IPS-18a (cell line): ENCODE results near the gene ICE2.

Experiments
- H3K27ac ChIP-seq: one replicate; pipeline ENCODE4 v1.5.1; 2013; ENCODE audit warnings: low read length
- H3K27me3 ChIP-seq: one replicate; pipeline ENCODE4 v1.6.1; 2013; ENCODE audit warnings: mild to moderate bottlenecking, low read length; ENCODE audit not compliant: control insufficient read depth, insufficient read depth
- H3K36me3 ChIP-seq: one replicate; pipeline ENCODE4 v1.6.1; 2013; ENCODE audit warnings: low read depth, low read length; ENCODE audit not compliant: control insufficient read depth
- H3K4me1 ChIP-seq: one replicate; pipeline ENCODE4 v1.6.1; 2013; ENCODE audit warnings: low read depth, low read length; ENCODE audit not compliant: control insufficient read depth
- H3K4me3 ChIP-seq: one replicate; pipeline ENCODE4 v1.5.1; 2013; ENCODE audit warnings: low read length
- H3K9ac ChIP-seq: one replicate; pipeline ENCODE4 v1.6.1; 2013; ENCODE audit warnings: mild to moderate bottlenecking, low read length, moderate library complexity
- H3K9me3 ChIP-seq: one replicate; pipeline ENCODE4 v1.6.1; 2013; ENCODE audit warnings: low read depth, low read length; ENCODE audit not compliant: control insufficient read depth

Gene ICE2

DNA sequence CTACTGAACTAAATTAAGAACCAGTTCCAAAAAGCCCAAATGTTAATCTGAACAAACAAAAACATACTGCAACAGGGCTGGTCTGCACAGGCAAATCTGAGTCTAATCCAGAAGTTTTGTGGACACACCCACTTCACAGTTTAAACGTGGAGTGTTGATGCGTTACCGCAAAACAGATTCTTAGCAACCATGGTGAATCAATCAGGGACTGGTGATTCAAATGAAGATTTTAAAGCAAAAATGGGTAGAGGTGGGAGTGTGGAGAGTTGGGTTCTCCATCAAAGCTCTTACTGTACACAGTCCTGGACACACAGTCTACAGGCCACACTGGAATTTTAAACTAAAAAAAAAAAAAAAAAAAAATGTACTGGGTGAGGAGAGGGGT is 86.3 kb downstream of the ICE2 start:
- peaks cover 19% of the 10 kb centered on the region for H3K27me3 ChIP-seq
- no peak overlapping the region for H3K4me3 ChIP-seq
- H3K27ac ChIP-seq: no peak overlapping the region
- no peaks in the 10 kb centered on the region for H3K36me3 ChIP-seq
- H3K9me3 ChIP-seq: no peaks in the 10 kb centered on the region
- peaks cover 42% of the 10 kb centered on the region for H3K4me1 ChIP-seq
- H3K9ac ChIP-seq: peak overlapping the region; percentile 18

GRCh38 chr15:60391722-60392315 is 87.1 kb downstream of the ICE2 start:
- Histone ChIP-seq H3K4me3 (no peak overlapping the region), H3K36me3 (no peaks in the 10 kb centered on the region), H3K27ac (no peak overlapping the region)

GRCh38 chr15:60390871-60391501 is 88.0 kb downstream of the ICE2 start:
- no peaks in the 10 kb centered on the region for H3K36me3 ChIP-seq
- no peaks in the 10 kb centered on the region for H3K9me3 ChIP-seq
- no peak overlapping the region for H3K4me3 ChIP-seq
- peaks cover 5% of the 10 kb centered on the region for H3K27me3 ChIP-seq
- no peak overlapping the region for H3K9ac ChIP-seq
- H3K4me1 ChIP-seq: peaks cover 34% of the 10 kb centered on the region
- no peak overlapping the region for H3K27ac ChIP-seq

More at GRCh38 chr15:60391722-60392315, 87.1 kb downstream of the ICE2 start:
- Histone ChIP-seq H3K9me3 (no peaks in the 10 kb centered on the region), H3K4me1 (peaks cover 42% of the 10 kb centered on the region), H3K27me3 (peaks cover 13% of the 10 kb centered on the region), H3K9ac (no peak overlapping the region)

DNA sequence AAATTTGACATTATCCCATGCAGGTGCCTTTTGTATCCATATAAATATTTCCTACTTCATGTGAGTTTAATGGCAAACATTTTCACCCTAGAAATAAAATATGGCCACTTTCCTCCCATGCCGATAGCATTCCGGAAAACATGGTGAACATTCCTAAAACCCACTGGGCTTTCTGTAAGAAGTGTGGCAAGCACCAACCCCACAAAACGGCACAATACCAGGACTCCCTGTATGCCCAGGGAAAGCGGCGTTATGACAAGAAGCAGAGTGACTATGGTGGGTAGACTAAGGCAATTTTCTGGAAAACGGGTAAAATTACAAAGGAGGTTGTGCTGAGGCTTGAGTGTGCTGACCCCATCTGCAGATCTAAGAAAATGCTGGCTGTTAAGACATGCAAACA is 88.7 kb downstream of the ICE2 start:
- Histone ChIP-seq H3K27ac (no peak overlapping the region), H3K36me3 (no peaks in the 10 kb centered on the region), H3K4me1 (peaks cover 28% of the 10 kb centered on the region), H3K4me3 (no peak overlapping the region), H3K27me3 (no peaks in the 10 kb centered on the region), H3K9ac (no peak overlapping the region), H3K9me3 (no peaks in the 10 kb centered on the region)

DNA sequence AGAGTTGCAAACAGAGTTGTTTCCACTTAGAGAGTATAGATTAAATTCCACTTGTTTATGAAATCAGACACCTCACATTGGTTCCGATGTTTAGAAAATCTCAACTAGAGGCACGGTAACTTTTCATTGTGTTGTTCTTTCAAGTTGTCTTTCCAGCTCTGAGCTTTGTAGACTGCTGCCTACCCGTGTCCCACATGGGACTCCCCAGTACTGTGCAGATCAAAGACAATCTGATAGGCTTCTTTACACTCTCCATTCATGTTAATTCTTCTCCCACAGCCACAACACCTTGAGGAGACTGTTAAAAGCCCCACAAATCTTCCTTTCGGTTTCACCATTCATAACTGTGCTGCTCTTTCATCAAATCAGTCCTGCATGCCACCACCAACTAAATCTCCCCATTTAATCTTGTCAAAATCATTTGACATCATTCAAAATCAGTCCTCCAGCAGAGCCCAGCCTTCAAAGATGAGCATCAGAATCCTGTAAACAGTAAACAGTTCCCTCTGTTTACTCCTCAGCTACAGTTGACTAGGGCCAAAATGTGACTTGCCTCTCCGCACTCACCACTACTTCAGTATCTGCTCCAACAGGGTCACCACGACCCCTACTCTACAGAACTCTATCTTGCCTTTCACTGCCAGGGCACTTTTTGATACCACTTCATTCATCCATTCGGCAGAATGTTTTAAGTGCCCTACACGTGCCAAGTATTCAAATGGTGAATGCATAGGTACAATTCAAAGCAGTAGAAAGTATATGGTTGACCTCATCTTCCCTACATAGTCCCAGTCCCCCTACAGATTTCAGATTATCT is 89.5 kb downstream of the ICE2 start:
- no peak overlapping the region for H3K4me3 ChIP-seq
- no peak overlapping the region for H3K9ac ChIP-seq
- H3K27me3 ChIP-seq: no peaks in the 10 kb centered on the region
- peaks cover 27% of the 10 kb centered on the region for H3K4me1 ChIP-seq
- H3K9me3 ChIP-seq: no peaks in the 10 kb centered on the region
- H3K27ac ChIP-seq: no peak overlapping the region
- no peaks in the 10 kb centered on the region for H3K36me3 ChIP-seq

DNA sequence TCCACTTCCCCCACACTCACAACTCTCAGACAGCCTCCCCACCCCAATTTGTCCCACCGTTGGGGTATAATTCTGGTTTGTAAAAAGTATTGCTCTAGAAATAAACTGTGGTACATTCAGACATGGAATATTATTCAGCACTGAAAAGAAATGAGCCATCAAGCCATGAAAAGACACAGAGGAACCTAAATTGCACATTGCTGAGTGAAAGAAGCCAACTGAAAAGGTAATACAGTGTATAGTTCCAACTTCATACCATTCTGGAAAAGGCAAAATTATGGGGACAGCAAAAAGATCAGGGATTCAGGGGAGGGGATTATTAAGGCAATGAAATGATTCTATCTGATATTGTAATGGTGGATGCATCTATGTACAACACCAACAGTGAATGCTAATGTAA is 91.6 kb downstream of the ICE2 start:
- Histone ChIP-seq H3K4me1 (peaks cover 24% of the 10 kb centered on the region), H3K27ac (no peak overlapping the region), H3K9me3 (no peaks in the 10 kb centered on the region), H3K36me3 (no peaks in the 10 kb centered on the region), H3K9ac (no peak overlapping the region), H3K4me3 (no peak overlapping the region), H3K27me3 (no peaks in the 10 kb centered on the region)

GRCh38 chr15:60386615-60387014 is 92.3 kb downstream of the ICE2 start:
- Histone ChIP-seq H3K36me3 (no peaks in the 10 kb centered on the region), H3K4me1 (peaks cover 18% of the 10 kb centered on the region), H3K4me3 (no peak overlapping the region)

GRCh38 chr15:60385620-60386552 is 93.1 kb downstream of the ICE2 start:
- no peak overlapping the region for H3K9ac ChIP-seq
- peaks cover 12% of the 10 kb centered on the region for H3K4me1 ChIP-seq
- no peaks in the 10 kb centered on the region for H3K9me3 ChIP-seq
- H3K36me3 ChIP-seq: no peaks in the 10 kb centered on the region
- no peak overlapping the region for H3K27ac ChIP-seq
- no peak overlapping the region for H3K4me3 ChIP-seq
- H3K27me3 ChIP-seq: no peaks in the 10 kb centered on the region

More at GRCh38 chr15:60386615-60387014, 92.3 kb downstream of the ICE2 start:
- Histone ChIP-seq H3K27ac (no peak overlapping the region), H3K9me3 (no peaks in the 10 kb centered on the region), H3K27me3 (no peaks in the 10 kb centered on the region), H3K9ac (no peak overlapping the region)

- H3K27ac ChIP-seq: no peak overlapping the region
Observed at GRCh38 chr15:60384526-60385126, 94.3 kb downstream of the ICE2 start.

DNA sequence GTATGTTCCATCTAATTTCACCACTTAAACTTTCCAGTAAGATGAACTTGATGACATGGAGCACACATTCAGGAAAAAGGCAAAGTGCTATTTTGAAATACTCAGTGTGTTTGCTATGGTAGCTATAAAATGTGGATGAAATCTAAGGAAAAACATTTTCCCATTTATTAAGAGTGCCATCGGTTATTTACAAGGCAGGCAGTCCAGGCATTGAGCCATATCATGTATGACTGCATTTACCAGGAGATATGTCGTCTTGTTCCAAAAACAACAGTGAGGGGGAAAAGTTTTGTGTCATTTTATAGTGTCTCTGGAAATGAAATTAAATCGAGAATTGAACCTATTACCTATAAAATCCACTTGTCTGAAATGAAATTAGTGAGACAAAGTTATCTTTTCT is 94.9 kb downstream of the ICE2 start:
- Histone ChIP-seq H3K27me3 (no peaks in the 10 kb centered on the region), H3K9me3 (no peaks in the 10 kb centered on the region), H3K27ac (no peak overlapping the region), H3K4me3 (no peak overlapping the region), H3K9ac (no peak overlapping the region), H3K36me3 (no peaks in the 10 kb centered on the region), H3K4me1 (peaks cover 3% of the 10 kb centered on the region)

More at GRCh38 chr15:60384526-60385126, 94.3 kb downstream of the ICE2 start:
- Histone ChIP-seq H3K4me1 (peaks cover 3% of the 10 kb centered on the region), H3K9me3 (no peaks in the 10 kb centered on the region), H3K9ac (no peak overlapping the region), H3K27me3 (no peaks in the 10 kb centered on the region), H3K4me3 (no peak overlapping the region), H3K36me3 (no peaks in the 10 kb centered on the region)
